WTC11 (cell line): Measurements from ENCODE around the gene ABR.

Experiments
- AFF4 ChIP-seq: sonication (generic); formaldehyde crosslinking; IDR thresholded peaks from 2 replicates; pipeline ENCODE4 v1.8.1; 2023; ENCODE audit warnings: mild to moderate bottlenecking, missing genetic modification reagents, borderline replicate concordance
- ATF2 ChIP-seq: sonication (generic); formaldehyde crosslinking; IDR thresholded peaks from 2 replicates; pipeline ENCODE4 v1.8.1; 2022; ENCODE audit warnings: low read depth, missing genetic modification reagents, borderline replicate concordance
- CTCF ChIP-seq: fragments of 200-600 bp; IDR thresholded peaks from 2 replicates; pipeline ENCODE4 v1.8.0; 2022; ENCODE audit warnings: antibody characterized with exemption

- TF ChIP-seq CTCF: no peak
- no peak for TF ChIP-seq ATF2 (CRISPR knock-in tag)
- no peak for TF ChIP-seq AFF4 (CRISPR knock-in tag)
Observed at GRCh38 chr17:1179112-1179817, 516 bp downstream of the ABR start.
